Subcutaneous adipose tissue (tissue), 4 donors: Measurements from ENCODE around the gene ALDH18A1. TPM values are rescaled to one million over a fixed set of nuclear protein-coding genes. Genes with fewer than 3 reads are reported as not detected.

Experiments used
- CTCF ChIP-seq: fragments of 450-650 bp; IDR thresholded peaks from one replicate; pipeline ENCODE4 v1.5.1; 2016; ENCODE audit warnings: low read depth, mild to moderate bottlenecking, control low read depth, antibody characterized with exemption, moderate library complexity
- total RNA-seq, 4 donors: library from RNA; depleted of rRNA; stranded (reverse); fragments of >200 nt; gene quantifications; one replicate each; pipeline ENCODE4 v1.1.0, GENCODE V29; 2016

ALDH18A1 gene
- total RNA-seq, 4 donors from 2014 or later = 18.5 to 29.0 (median 18.9) TPM

- TF ChIP-seq CTCF = no peak
Measured at GRCh38 chr10:95660283-95660682, 3.8 kb upstream of the ALDH18A1 start.

GRCh38 chr10:95657250-95657649, 739 bp upstream of the ALDH18A1 start:
- no peak for TF ChIP-seq CTCF

- TF ChIP-seq CTCF = no peak
Measured at GRCh38 chr10:95655571-95656290, 780 bp downstream of the ALDH18A1 start.

GRCh38 chr10:95653895-95654294, 2.6 kb downstream of the ALDH18A1 start:
- TF ChIP-seq CTCF = no peak

- TF ChIP-seq CTCF = no peak
Measured at GRCh38 chr10:95651346-95652060, 5.0 kb downstream of the ALDH18A1 start.

GRCh38 chr10:95650232-95650631, 6.3 kb downstream of the ALDH18A1 start:
- no peak for TF ChIP-seq CTCF

GRCh38 chr10:95648138-95648537, 8.4 kb downstream of the ALDH18A1 start:
- TF ChIP-seq CTCF = no peak
